NCI-H345 (cell line): ENCODE results near the gene NEDD8.
A peak's percentile ranks its signal among the peaks of the same experiment; 100 is the strongest.
"Not testable (repeated sequence)": the region's sequence is repeated elsewhere in the genome, so short reads cannot be mapped to it uniquely, and the experiment has no call there.

Experiments
- DNase-seq: peaks from one replicate; lab custom pipeline; 2025; lab: John Stamatoyannopoulos, UW

Gene NEDD8

DNA sequence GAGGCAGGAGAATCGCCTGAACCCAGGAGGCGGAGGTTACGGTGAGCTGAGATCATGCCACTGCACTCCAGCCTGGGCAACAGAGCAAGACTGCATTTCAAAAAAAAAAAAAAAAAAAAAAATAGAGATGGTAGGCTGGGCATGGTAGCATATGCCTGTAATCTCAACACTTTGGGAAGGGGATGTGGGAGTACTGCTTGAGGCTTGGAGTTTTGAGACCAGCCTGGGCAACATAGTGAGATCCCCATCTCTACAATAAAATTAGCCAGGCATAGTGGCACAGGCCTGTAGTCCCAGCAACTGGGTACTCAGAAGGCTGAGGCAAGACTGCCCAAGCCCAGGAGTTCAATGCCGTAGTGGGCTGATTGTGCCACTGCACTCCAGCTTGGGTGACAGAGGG, 9.2 kb downstream of the NEDD8 start:
- not testable (repeated sequence) for DNase-seq

DNA sequence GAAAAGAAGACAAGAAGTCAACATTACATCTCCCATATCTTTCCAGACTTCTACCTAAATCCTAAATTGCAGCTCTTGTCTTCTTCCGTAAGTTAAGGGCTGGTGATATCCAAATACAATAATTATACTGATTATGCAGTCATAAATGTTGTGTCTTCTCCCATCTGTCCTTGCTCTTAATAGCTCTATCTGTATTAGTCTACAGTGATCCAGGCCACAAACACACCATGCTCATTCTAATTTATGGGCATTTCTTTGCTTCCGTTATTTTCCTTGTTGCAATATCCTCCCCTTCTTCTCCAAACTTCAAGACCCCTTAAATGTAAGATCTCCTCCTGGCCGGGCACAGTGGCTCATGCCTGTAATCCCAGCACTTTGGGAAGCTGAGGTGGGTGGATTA, 12.6 kb downstream of the NEDD8 start:
- DNase-seq, result no peak

DNA sequence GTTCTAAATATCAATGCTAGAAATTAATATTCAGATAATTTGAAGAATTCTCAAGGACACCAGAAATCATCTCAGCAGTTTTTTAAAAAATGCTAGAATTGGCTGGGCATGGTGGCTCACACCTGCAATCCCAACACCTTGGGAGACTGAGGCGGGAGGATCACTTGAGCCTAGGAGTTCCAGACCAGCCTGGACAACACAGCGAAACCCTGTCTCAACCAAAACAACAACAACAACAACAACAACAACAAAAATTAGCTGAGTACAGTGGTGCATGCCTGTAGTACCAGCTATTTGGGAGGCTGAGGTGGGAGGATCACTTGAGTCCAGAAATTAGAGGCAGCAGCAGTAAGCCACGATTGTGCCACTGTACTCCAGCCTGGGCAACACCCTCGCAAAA, 13.1 kb downstream of the NEDD8 start:
- no peak for DNase-seq

DNA sequence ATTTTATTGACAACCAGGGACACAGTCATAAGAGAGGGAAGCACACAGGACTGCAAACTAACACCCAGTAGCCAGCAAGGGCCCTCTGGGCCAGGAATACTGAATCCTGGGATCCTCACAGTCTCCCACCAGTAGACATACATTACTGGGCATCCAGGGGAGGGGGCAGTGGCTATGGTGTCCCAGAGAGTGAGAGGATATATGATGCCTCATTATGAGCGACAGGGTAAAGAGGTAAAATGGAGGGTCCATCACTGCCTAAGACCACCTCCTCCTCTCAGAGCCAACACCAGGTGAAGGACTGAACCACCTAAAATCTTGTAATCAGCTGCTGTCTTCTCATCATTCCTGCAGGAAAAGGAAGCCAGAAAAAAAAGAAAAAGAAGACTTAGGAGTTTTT, 15.3 kb downstream of the NEDD8 start:
- DNase-seq, result not testable (repeated sequence)

DNA sequence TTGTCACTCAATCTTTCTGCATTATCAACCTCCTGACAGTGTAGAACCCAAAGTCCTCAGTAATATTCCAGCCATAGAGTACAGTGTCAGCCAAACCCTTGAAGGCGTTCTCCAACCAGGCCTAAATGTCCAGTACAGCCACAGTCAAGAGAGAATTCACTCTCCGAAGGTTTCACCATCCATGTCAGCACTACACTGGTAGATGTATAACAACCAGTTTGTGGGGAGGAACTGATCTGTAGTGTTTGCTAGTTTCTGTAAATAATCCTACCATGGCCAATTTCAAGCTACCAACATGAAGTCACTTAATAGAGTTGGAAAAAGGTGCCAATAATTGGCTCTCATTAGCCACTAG, 15.8 kb downstream of the NEDD8 start:
- DNase-seq, result no peak

DNA sequence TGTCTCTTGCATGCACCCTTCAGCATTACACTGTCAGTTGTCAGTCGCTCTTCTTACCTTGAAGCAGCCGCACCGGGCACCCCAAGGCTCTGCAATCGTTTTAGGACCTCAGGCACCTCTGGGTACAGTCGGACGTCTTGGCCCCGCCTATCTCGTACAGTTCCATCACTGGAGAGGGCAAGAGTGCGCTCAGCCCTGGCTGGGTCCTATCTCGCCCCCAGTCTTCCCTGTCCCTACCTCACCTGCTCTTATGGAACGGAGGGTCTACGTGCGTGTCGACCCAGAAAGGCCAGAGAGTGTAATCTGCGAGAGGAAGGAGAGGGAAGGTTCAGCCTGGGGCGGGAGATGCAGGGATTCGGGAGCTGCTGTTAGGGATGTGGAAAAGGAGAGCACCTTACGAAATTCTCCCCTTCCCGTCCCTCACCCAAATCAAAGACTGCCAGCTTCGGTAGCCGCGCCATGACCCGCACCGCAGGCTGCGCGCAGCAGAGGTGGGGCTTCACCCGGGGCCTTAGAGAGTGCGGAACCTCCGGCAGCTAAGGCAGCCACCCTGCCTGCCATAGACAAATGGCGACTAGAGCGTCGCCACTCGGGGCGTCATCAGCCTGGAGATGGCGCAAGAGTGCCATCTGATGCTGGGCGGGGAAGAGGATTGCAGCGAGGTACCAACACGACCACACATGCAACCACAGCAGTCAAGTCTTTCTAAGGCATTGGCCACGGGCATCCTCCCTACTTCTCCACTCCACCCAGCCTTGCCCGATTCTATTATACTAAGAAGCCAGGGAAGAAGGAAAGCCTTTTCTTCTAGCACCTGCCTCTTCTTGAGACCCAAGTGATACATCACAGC, 16.4 kb downstream of the NEDD8 start, which contains the start of gene MDP1:
Gene MDP1, minus strand, starts transcription at position 572 of the 850 bp plus-strand sequence. Its CDS starts 111 bp downstream, at position 461.
- DNase-seq, result peak; percentile 90

DNA sequence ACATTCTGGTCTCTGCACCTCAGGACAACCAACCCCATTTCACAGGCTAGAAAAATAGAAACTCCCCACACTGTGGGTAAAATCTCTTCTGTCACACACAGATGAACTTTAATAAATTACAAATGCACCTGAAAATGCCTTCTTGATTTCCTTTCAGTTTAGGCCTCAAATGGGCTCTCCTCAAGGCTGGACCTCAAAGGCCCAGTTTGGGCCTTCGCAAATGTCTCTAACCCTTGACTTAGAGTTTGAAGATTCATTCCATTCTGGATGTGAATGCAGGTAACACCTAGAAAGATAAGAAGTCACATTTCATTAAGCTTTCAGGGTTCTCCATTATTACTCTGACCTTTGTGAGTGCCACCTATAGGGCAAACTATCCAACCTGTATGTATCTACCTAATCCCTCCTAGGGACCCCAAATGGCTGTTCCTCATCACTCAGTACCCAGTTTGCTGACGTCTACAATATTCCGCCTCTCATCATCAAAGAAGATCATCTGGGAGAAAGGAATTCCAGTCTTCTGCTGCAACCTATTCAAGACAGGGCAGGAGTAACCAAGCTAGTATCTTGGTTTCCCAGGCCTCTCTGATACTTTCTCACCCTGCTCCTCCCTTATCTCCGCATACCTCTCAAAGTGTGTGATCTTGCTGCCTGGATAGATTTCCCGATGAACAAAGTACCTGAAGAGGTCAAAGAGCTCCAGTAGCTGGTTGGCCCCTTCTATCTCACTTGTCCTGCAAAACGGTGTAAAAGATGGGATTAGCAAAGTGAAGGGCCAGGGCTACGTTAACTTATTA, 18.1 kb downstream of the NEDD8 start:
- DNase-seq, result no peak

DNA sequence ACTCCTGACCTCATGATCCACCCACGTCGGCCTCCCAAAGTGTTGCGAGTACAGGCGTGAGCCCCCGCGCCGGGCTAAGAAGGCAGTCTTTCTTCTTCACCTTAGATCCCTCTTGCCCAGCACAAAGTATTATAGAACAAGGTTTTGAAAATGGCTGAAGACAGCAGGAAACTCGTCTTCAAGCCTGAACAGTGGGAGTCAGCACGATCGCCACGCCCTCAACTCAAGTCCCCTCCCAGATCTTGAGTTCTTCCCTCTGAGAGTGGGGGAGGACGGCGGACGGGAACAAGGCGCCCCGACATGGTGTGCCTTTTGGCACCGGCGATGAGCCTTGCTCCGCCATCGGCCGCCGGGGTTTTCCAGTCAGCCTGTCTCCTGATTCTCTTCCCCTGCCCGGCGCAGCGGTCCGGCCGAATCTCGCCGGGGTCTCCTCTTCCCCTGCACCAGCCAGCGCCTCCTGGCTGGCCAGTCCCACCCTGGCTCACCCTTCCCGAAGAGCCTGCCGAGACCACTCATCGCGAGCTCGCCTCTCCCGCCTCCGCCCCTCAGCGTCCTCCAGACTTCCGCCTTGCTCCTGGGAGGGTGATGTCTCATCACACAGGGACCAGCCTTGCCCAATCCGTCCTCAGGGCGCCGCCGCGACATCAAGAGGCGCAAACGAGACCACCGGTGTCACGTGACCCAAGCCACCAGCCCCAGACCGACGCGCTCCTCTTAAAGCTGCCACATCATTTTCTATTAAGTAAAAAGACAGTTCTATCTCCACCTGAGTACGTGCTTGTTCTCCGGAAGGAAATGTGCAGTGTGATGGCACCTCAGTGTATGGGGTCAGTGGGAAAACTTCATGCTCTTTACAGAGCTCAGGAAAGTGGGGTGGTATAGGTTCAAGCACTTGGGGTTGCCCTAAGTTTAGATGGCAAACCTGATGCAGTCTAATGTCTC, 19.0 kb downstream of the NEDD8 start, which contains the start of gene CHMP4A:
Gene CHMP4A, minus strand, starts transcription at position 565 of the 942 bp plus-strand sequence. Its CDS starts 49 bp downstream, at position 516.
- peak; percentile 96 for DNase-seq

DNA sequence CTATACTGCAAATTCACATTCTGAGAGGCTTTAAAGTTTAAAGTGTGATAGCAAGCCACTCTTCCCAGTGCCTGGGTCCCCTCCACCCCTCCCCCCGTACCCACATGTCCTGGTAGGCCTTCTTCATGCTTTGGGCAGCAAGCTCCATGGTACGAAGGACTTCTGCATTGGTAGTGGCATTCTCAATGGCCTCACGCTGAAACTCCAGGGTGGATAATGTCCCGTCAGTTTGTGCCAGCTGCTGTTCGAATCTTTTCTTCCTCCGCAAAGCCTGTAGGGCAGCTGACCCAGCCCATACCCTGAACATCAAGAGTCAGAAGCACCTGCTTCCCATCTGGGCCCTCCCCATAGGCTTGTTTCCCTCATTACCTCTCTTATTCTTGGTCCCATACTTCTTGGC, 20.9 kb downstream of the NEDD8 start:
- no peak for DNase-seq

DNA sequence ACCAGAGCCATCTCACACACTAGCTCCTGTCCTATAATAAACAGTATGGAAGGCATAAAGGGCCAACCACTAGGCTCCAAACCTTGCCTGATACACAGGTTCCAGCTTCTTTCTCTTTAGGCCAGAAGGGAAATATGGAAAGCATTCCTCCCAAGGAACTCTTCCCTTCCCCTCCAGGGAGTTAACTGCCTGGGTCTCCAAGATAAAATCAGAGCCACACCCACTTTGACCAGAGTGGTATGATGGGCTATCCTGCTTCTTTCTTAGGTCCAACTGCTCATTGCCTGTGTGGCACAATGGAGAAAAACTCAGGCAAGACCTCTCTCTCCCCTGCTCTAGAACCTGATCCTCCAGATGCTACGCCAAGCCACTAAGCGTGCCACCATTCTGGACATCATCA, 24.5 kb downstream of the NEDD8 start:
- no peak for DNase-seq

DNA sequence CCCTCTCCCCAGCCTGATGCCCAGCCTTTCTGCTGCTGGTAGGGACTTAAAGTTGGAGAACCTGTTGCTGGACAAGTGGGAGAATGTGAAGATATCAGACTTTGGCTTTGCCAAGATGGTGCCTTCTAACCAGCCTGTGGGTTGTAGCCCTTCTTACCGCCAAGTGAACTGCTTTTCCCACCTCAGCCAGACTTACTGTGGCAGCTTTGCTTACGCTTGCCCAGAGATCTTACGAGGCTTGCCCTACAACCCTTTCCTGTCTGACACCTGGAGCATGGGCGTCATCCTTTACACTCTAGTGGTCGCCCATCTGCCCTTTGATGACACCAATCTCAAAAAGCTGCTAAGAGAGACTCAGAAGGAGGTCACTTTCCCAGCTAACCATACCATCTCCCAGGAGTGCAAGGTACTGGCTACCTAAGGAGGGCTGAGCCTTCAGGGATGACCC, 25.0 kb downstream of the NEDD8 start:
- no peak for DNase-seq

DNA sequence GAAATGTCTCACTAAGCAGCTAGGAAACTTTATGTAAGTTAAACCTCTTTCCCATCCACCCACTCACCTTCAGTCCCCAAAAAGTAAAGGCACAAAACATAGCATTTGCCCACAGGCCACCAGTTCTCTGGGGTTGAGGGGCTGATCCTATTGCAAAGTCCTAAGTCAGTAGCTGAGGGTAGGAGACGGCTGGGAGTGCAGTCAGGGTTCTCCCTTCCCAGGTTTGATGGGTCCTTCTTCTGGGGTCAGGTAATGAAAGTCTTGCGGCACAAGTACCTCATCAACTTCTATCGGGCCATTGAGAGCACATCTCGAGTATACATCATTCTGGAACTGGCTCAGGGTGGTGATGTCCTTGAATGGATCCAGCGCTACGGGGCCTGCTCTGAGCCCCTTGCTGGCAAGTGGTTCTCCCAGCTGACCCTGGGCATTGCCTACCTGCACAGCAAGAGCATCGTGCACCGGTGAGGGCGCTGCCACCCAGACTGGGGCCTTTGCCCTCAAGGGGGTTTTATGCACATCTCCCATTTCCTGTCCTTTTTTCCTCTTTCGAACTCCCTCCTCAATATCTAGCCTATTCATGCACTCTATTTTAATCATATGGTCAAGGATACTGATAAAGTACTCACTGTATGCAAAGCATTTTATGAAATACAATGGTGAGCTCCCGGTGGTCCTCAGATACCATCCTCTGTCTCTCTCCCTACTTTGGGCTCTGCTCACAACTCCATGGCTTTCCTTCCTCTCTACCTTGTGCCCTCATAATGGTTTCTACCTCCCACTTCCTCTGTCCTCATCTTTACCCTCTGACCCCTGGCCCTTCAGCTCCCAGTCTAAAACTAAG, 25.7 kb downstream of the NEDD8 start:
- no peak for DNase-seq

DNA sequence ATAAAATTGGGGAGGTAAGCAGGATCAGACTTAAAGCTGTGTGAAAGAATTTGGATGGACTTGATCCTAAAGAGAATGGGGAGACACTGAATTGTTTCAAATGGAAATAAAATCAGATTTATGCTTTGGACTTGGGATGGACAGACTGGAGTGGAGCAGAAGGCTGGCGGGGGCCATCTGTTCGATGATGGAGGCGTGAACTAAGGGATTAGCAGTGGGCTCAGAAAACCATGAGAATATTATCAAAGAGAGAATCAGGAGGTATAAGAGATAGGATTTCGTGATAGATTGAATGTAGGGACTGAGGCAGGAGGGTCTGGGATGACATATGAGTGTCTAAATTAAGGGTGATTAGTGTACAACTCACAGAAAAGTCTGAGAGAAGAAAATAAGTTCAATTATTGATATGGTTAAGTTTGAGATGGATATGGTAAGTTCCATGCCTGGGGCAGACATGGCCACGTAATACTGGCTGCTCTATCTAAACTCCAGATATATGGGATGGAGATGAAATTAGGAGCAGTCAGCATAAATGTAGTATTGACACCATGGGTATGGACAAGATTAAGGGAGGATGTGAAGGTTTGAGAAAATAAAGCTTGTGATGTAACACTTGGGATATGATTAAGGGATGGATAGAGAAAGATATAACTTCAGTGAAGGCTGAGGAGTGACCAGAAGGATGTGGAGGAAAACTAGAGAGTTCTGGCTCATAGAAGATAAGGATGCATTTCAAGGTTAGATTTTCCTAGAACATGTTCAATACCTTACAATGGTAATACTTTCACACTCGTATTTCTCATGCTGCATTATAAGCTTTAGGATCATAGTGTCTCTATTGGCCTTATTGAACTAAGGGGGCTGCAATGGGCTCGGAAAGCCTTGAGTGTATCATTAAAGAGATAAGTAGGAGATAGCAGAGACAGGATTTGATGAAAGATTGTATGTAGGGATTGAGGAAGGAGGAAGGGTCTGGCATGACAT, 27.7 kb downstream of the NEDD8 start:
- DNase-seq, result no peak

DNA sequence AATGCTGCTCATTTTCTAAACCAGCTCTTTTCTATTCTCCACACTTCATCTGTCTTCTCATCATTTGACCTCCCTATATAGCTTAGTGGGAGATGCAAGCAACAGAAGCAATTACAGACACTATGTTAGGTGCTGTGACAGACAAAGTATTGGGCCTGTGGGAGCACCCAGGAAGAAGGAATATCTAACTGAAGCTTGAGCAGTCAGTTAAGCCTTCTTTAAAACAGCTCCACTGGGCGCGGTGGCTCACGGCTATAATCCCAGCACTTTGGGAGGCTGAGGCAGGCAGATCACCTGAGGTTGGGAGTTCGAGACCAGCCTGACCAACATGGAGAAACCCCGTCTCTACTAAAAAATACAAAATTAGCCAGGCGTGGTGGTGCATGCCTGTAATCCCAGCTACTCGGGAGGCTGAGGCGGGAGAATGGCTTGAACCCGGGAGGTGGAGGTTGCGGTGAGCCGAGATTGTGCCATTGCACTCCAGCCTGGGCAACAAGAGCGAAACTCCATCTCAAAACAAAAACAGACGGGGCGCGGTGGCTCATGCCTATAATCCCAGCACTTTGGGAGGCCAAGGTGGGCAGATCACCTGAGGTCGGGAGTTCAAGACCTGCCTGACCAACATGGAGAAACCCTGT, 28.8 kb downstream of the NEDD8 start:
- not testable (repeated sequence) for DNase-seq

DNA sequence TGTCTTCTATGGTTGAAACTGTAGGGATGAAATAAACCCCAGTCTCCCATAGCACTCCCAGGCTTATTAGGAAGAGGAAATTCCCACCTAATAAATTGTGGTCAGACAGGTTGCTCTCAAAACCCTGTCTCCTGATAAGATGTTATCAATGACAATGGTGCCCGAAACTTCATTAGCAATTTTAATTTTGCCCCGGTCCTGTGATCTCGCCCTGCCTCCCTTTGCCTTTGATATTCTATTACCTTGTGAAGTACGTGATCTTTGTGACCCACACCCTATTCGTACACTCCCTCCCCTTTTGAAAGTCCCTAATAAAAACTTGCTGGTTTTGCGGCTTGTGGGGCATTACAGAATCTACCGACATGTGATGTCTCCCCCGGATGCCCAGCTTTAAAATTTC, 29.6 kb downstream of the NEDD8 start:
- not testable (repeated sequence) for DNase-seq

DNA sequence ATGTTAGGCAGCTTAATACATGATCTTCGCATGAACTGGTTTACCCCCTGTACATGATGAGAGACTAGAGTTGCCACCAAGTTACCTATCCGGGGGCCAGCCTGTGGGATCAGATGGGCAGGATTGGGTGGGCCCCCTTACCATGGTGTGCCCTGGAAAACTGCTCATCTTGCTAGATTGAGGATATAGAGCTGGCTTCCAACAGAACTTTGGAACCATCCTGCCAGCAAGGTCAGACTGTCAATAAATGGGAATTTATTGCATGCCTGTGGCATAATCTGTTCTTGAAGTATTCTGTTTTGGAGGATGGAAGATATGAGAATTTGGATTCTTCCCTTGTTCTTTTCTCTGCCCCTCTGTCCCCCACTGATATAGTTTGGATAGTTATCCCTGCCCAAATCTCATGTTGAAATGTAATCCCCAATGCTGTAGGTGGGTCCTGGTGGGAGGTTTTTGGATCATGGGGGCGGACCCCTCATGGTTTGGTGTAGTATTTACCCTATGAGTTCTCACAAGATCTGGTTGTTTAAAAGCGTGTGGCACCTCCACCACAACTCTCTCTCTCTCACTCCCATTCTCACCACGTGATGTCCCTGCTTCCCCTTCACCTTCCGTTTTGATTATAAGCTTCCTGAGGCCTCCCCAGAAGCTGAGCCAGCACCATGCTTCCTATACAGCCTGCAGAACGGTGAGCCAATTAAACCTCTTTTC, 33.2 kb downstream of the NEDD8 start:
- DNase-seq, result no peak

DNA sequence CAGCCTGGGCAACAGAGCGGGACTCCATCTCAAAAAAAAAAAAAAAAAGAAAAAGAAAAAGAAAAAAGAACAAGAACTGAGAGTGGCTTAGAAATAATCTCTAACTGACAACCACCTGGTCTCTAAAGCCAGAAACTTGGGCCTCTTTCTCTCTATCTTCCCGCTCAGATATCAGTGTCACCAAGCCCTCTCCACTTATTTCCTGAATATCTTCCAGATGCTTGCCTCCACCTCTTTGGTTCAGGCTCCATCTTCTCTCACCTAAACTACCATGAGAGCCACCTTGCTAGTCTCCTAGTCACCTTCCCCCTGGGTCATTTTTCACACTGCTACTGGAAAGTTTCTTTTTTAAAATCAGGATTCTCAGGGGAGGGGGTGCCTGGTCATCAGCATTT, 35.1 kb downstream of the NEDD8 start:
- DNase-seq, result no peak
